Measurements from ENCODE around the gene PEMT.

The PEMT gene

DNA sequence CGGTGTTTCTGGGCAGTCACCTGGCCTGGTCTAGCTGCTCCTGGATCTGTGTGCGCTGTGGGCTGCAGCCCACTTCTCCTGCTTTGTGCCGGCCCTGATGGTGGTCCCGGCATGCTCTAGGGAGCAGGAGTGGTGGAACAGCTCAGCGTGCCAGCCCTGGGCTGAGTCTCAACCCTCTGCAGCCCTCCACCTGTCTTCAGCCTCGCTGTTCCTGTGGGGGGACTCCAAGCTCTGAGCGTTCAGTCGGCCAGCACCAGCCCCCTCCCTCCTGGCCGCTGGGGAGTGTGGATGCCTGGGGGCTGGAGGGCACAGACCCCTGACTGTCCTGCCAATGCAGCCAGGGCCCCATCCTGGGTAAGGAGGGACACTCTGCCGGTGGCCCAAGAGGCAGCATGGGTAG, 71.6 kb downstream of the PEMT start:
- in situ Hi-C loops (cut with HindIII; ENCODE audit: low pct_ligation_motif_present, low sequenced_read_pairs) = no loop called here
- Histone ChIP-seq H3K27me3 (replicated peaks) (no peaks in the 10 kb centered on the region), H3K4me3 (ENCODE audit: low read depth, low read length) (no peak overlapping the region), H3K27ac (no peak overlapping the region), H3K36me3 (replicated peaks) (no peaks in the 10 kb centered on the region)
- no peak for DNase-seq
- TF ChIP-seq, protein P1, sequence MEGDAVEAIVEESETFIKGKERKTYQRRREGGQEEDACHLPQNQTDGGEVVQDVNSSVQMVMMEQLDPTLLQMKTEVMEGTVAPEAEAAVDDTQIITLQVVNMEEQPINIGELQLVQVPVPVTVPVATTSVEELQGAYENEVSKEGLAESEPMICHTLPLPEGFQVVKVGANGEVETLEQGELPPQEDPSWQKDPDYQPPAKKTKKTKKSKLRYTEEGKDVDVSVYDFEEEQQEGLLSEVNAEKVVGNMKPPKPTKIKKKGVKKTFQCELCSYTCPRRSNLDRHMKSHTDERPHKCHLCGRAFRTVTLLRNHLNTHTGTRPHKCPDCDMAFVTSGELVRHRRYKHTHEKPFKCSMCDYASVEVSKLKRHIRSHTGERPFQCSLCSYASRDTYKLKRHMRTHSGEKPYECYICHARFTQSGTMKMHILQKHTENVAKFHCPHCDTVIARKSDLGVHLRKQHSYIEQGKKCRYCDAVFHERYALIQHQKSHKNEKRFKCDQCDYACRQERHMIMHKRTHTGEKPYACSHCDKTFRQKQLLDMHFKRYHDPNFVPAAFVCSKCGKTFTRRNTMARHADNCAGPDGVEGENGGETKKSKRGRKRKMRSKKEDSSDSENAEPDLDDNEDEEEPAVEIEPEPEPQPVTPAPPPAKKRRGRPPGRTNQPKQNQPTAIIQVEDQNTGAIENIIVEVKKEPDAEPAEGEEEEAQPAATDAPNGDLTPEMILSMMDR (IDR thresholded peaks at IDR 0.05; ENCODE audit: low read depth, low read length, missing control alignments) = no peak

DNA sequence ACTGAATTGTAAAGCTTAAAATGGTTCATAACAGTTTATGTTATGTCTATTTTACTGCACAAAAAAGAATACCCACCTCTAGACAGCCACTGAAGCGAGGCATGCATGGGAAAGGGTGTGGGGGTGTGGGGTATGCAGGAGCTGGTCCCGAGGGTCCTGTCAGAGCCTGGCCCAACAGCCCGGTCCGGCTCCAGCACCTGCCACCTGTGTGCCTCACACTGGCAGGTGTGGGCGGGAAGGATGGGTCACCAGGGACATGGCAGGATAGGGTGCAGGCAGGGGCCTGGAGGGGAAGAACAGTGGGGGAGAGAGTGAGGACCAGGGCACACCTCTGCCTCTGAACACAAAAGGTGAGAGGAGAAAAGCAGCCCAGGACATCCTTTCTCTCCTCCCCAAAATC, 72.6 kb downstream of the PEMT start:
- TF ChIP-seq, protein P1 (IDR thresholded peaks at IDR 0.05; ENCODE audit: low read depth, low read length, missing control alignments) = no peak
- Histone ChIP-seq H3K27me3 (replicated peaks) (no peaks in the 10 kb centered on the region), H3K27ac (no peak overlapping the region), H3K4me3 (ENCODE audit: low read depth, low read length) (no peak overlapping the region), H3K36me3 (replicated peaks) (no peaks in the 10 kb centered on the region)
- DNase-seq = no peak
- in situ Hi-C loops (cut with HindIII; ENCODE audit: low pct_ligation_motif_present, low sequenced_read_pairs) = no loop called here

DNA sequence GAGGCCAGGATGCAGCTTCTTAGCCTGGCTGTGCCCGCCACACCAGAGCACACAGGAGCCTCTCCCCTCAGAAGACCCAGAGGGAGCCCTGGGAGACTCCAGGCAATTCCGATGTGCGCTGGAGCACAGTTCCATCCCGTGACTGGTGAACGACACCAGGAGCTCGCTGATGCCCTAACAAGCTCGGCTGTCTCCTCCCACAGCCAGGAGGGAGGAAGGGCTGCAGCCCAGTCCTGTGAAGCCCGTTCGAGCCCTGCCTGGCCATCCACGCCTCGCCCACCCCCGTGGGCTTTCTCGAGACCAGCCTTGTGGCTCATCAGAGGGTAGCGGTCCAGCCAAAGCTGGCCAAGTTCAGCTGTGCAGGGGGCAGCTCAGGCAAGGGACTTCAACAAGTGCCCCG, 73.5 kb downstream of the PEMT start:
- in situ Hi-C loops (cut with HindIII; ENCODE audit: low pct_ligation_motif_present, low sequenced_read_pairs) = no loop called here
- Histone ChIP-seq H3K36me3 (replicated peaks) (no peaks in the 10 kb centered on the region), H3K27ac (no peak overlapping the region), H3K27me3 (replicated peaks) (no peaks in the 10 kb centered on the region), H3K4me3 (ENCODE audit: low read depth, low read length) (no peak overlapping the region)
- DNase-seq = no peak
- TF ChIP-seq, protein P1 (IDR thresholded peaks at IDR 0.05; ENCODE audit: low read depth, low read length, missing control alignments) = no peak

DNA sequence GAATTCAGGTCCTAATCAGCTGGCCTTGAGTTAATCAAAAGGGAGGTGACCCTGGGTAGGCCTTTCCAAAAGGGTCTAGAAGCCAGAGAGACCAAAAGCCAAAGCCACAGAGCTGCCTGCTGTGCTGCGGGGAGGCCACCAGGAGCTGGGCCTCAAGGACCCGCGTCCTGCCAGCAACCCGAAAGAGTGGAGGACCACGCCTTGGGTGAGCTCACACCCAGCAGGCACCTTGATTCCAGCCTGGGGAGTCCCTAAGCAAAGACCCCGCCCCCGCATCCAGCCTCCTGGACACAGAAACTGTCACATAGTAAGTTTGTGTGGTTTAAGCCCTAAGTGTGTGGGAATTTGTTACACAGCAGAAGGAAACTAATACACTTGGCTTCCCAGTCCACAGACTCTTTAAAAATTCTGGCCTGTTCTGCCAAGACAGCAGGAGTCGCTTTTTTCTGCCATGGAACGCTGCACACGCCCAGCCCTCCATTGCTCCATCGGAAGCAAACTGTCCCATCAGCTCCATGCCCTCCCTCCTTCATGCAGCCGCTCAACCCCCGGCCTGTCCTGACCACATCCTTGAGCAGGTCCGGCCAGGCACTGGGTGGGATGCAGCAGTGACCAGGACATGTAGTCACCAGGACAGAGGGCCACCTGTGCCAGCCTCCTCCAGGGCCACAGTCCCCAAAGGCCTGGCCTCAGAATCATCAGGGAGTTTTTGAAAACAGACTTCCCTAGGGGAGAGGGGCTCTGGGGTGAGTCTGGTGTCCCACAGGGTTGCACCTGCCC, 74.4 kb downstream of the PEMT start:
- in situ Hi-C loops (cut with HindIII; ENCODE audit: low pct_ligation_motif_present, low sequenced_read_pairs) = no loop called here
- no peak for DNase-seq
- no peaks in the 10 kb centered on the region for H3K36me3 ChIP-seq (replicated peaks)
- no peaks in the 10 kb centered on the region for H3K27me3 ChIP-seq (replicated peaks)
- TF ChIP-seq, protein P1 (IDR thresholded peaks at IDR 0.05; ENCODE audit: low read depth, low read length, missing control alignments) = no peak
- H3K27ac ChIP-seq = no peak overlapping the region
- H3K4me3 ChIP-seq (ENCODE audit: low read depth, low read length) = no peak overlapping the region

DNA sequence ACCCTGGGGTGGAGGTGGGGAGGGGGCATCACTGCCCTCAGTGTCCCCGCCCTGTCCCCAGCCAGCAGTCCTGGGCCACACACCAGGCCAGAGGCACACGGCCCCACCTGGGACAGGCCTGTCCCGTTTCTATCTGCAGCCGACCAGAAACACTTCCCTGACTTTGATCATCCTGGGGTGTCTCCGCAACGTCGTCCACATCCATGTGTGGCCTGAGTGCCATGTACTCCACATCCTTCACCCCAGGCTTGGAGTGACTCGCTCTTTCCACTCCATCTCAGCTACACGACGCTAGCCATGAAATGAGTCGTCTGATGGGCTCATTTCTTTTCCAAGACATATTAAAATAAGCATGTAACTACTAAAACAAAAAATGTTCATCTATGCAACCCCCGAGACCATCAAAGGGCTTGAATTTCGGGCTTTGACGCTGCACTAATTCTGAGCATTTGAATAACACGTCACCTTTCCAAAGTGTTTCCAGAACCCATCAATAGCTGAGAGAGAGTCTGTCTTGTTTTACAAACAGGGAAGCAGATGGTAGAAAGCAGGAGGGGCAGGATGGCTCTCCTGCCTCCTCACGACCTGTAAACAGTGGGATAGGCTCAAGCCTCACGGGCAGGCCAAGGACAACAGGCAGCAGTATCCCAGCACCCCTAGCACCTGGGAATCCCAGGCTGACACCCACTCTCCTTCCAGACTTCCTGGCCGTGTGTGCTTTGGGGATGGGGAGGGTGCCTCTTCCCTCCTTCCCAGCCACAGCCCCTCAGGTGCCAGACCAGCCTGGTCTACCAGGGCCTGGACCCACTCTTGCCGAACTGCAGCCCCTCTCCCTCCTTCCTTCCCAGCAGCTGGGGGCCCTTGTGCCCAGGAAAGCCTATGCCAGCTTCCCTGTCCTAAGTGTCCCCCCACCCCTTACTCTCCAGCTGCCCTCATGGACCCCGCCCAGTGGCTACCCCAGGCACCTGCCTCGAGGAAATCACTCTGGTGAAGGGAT, 75.3 kb downstream of the PEMT start:
- Histone ChIP-seq H3K27ac (no peak overlapping the region), H3K27me3 (replicated peaks) (no peaks in the 10 kb centered on the region), H3K4me3 (ENCODE audit: low read depth, low read length) (no peak overlapping the region), H3K36me3 (replicated peaks) (no peaks in the 10 kb centered on the region)
- TF ChIP-seq, protein P1 (IDR thresholded peaks at IDR 0.05; ENCODE audit: low read depth, low read length, missing control alignments) = no peak
- in situ Hi-C loops (cut with HindIII; ENCODE audit: low pct_ligation_motif_present, low sequenced_read_pairs) = no loop called here
- DNase-seq = peak; percentile 4
